Fibroblast of gingiva (primary cell): ENCODE data around the gene PUM2.
"Not testable (repeated sequence)": the region's sequence is repeated elsewhere in the genome, so short reads cannot be mapped to it uniquely, and the experiment has no call there.

Source experiments
- DNase-seq: peaks from one replicate; pipeline ENCODE4 v3.0.0-alpha.2; 2011; ENCODE audit warnings: low read depth

Gene PUM2

GRCh38 chr2:20370191-20370590 is 19.5 kb upstream of the PUM2 start:
- DNase-seq: peak; percentile 70

GRCh38 chr2:20369366-20369765 is 18.7 kb upstream of the PUM2 start:
- no peak for DNase-seq

GRCh38 chr2:20368706-20369105 is 18.1 kb upstream of the PUM2 start:
- no peak for DNase-seq

GRCh38 chr2:20367929-20368328 is 17.3 kb upstream of the PUM2 start:
- not testable (repeated sequence) for DNase-seq

- no peak for DNase-seq
Measured at GRCh38 chr2:20366672-20367116, 16.1 kb upstream of the PUM2 start.

GRCh38 chr2:20365249-20365817 is 14.7 kb upstream of the PUM2 start:
- peak; percentile 44 for DNase-seq

- DNase-seq: no peak
Measured at GRCh38 chr2:20363578-20363977, 12.9 kb upstream of the PUM2 start.

GRCh38 chr2:20362701-20363435 is 12.2 kb upstream of the PUM2 start:
- DNase-seq: no peak

GRCh38 chr2:20361893-20362292 is 11.2 kb upstream of the PUM2 start:
- no peak for DNase-seq

- DNase-seq: no peak
Measured at GRCh38 chr2:20359096-20359495, 8.5 kb upstream of the PUM2 start.

GRCh38 chr2:20357638-20358389 is 7.2 kb upstream of the PUM2 start:
- no peak for DNase-seq

- DNase-seq: peak; percentile 66
Measured at GRCh38 chr2:20356042-20356441, 5.4 kb upstream of the PUM2 start.

GRCh38 chr2:20355131-20355530 is 4.5 kb upstream of the PUM2 start:
- peak; percentile 66 for DNase-seq

- no peak for DNase-seq
Measured at GRCh38 chr2:20353241-20353992, 2.8 kb upstream of the PUM2 start.

GRCh38 chr2:20352581-20353216 is 2.1 kb upstream of the PUM2 start:
- DNase-seq: no peak

GRCh38 chr2:20352230-20352578 is 1.6 kb upstream of the PUM2 start:
- no peak for DNase-seq

- no peak for DNase-seq
Measured at GRCh38 chr2:20351555-20352229, 1.0 kb upstream of the PUM2 start.

GRCh38 chr2:20350041-20350712 is 467 bp downstream of the PUM2 start:
- DNase-seq: no peak

- no peak for DNase-seq
Measured at GRCh38 chr2:20349513-20349921, 1.1 kb downstream of the PUM2 start.

- no peak for DNase-seq
Measured at GRCh38 chr2:20348542-20348941, 2.1 kb downstream of the PUM2 start.
